VCaP (cell line): ENCODE results near the gene GMDS.
A peak's percentile ranks its signal among the peaks of the same experiment; 100 is the strongest.

Experiments used
- H3K27ac ChIP-seq: fragments of 450-650 bp; 2 replicates; pipeline ENCODE4 v1.5.1; 2017
- CTCF ChIP-seq: fragments of 450-650 bp; conservative IDR thresholded peaks from 2 replicates; pipeline ENCODE4 v1.5.1; 2017; ENCODE audit warnings: mild to moderate bottlenecking, moderate library complexity

GMDS gene

GRCh38 chr6:1597924-1598323 lies 647.5 kb downstream of the GMDS start:
- no peak overlapping the region for H3K27ac ChIP-seq
- TF ChIP-seq CTCF: no peak

- TF ChIP-seq CTCF: no peak
- H3K27ac ChIP-seq: no peak overlapping the region
These were observed 648.2 kb downstream of the GMDS start for GRCh38 chr6:1597121-1597744.

GRCh38 chr6:1596088-1596852 lies 649.1 kb downstream of the GMDS start:
- peak; percentile 87 for TF ChIP-seq CTCF
- no peak overlapping the region for H3K27ac ChIP-seq

DNA sequence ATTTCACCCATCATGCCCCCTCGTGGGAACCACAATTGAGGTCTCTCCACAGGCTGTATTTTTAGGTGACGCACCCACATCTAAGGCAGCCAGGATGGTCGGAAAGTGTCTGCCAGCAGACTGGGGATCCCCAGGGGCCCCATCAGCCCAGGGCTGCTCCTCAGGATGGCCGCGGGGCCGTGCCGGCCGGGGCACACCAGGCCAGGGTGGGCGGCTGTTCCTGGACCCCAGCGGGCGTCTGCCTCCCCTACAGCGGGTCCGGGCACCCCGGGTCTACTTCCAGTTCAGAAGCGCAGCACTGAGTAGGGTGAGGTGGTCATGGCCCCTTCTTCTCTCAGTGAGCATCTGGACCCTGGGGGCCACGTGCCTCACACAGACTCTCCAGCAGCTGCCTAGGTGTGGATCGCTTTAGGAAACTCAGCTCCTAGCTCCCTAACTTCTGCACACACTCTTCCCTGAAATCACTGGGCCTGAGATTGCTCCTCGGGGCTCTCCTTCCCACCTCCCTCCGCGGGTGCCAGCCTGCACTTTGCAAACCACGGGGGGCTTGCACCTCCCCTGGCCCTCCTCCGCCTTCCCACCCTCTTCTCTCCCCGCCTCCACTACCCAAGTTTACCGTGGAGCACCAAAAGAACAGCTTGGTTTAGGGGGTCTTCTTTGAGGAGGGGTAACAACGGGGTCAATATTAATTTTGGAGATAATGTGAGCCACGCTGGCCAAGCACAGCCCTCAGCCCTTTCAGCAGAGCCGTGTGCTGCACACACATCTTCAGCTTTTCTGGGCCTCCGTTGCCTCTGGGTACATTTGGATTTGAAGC lies 649.9 kb downstream of the GMDS start:
- no peak for TF ChIP-seq CTCF
- H3K27ac ChIP-seq: no peak overlapping the region

GRCh38 chr6:1594445-1595200 lies 650.8 kb downstream of the GMDS start:
- no peak overlapping the region for H3K27ac ChIP-seq
- no peak for TF ChIP-seq CTCF

GRCh38 chr6:1593958-1594314 lies 651.5 kb downstream of the GMDS start:
- H3K27ac ChIP-seq: no peak overlapping the region
- TF ChIP-seq CTCF: no peak
